ENCODE data around the gene FOXP4. TPM values are rescaled to one million over a fixed set of nuclear protein-coding genes. Genes with fewer than 3 reads are reported as not detected.

FOXP4 gene
- total and polyA plus RNA-seq, 2 of the 13 experiments (the other 11 are each of a cell fraction or from before 2014, with no cell fraction given), result 11.0 to 12.4 TPM

GRCh38 chr6:41578217-41579087, 32.3 kb downstream of the FOXP4 start (continued):
- peak; percentile 51; the same call in 1 of the 2 replicates for TF ChIP-seq HNF4A (CRISPR knock-in tag; IDR thresholded peaks at IDR 0.05)
- TF ChIP-seq MAFF (IDR thresholded peaks at IDR 0.05; ENCODE audit: low read depth, low read length), result no peak
- TF ChIP-seq ZNF205 (CRISPR knock-in tag; IDR thresholded peaks at IDR 0.05), result peak; percentile 54
- 0 out of 2 replicates have a peak, but pooled peaks have one; percentile 37 for TF ChIP-seq AHR (CRISPR knock-in tag; IDR thresholded peaks at IDR 0.05)
- peak; percentile 10; the same call in 1 of the 2 replicates for TF ChIP-seq JUND (CRISPR knock-in tag; IDR thresholded peaks at IDR 0.05)
- no peak for TF ChIP-seq HNRNPUL1 (IDR thresholded peaks at IDR 0.05; ENCODE audit: low read depth, low read length)
- TF ChIP-seq TBX3 (IDR thresholded peaks at IDR 0.05; ENCODE audit: borderline replicate concordance), result no peak
- peak; percentile 65; the same call in 1 of the 2 replicates for TF ChIP-seq ZNF263 (CRISPR knock-in tag; IDR thresholded peaks at IDR 0.05)
- TF ChIP-seq KIAA2018 (CRISPR knock-in tag; IDR thresholded peaks at IDR 0.05; ENCODE audit: borderline replicate concordance), result no peak
- TF ChIP-seq GPN1 (CRISPR knock-in tag; IDR thresholded peaks at IDR 0.05; ENCODE audit: borderline replicate concordance), result no peak
- peak; percentile 31; the same call in 1 of the 2 replicates for TF ChIP-seq ZNF652 (CRISPR knock-in tag; IDR thresholded peaks at IDR 0.05; ENCODE audit: borderline replicate concordance, low read depth)
- no peak for TF ChIP-seq AGO1 (IDR thresholded peaks at IDR 0.05; ENCODE audit: low read depth, low read length, poor library complexity, severe bottlenecking)
- no peak; the same call in 1 of the 2 replicates for TF ChIP-seq ZKSCAN8 (CRISPR knock-in tag; IDR thresholded peaks at IDR 0.05; ENCODE audit: borderline replicate concordance)
- no peak for TF ChIP-seq ATAD3A (CRISPR knock-in tag; IDR thresholded peaks at IDR 0.05)
- no peak for TF ChIP-seq AFF4 (CRISPR knock-in tag; IDR thresholded peaks at IDR 0.05)

All from HepG2 (cell line).